Measurements from ENCODE around the gene SGPP2. TPM values are rescaled to one million over a fixed set of nuclear protein-coding genes. Genes with fewer than 3 reads are reported as not detected.
"Not testable (repeated sequence)": the region's sequence is repeated elsewhere in the genome, so short reads cannot be mapped to it uniquely, and the experiment has no call there.

The SGPP2 gene
- polyA plus RNA-seq, 2 of the 4 experiments (the other 2 are of a cell fraction), result 0.10 to 0.26 TPM

- H3K4me1 ChIP-seq, result no peaks in the 10 kb centered on the region
- H3K27ac ChIP-seq, result no peak overlapping the region
- ChIA-PET CTCF (no interaction called here), POLR2A (no interaction called here)
- H3K9me3 ChIP-seq, result no peaks in the 10 kb centered on the region
- WGBS (ENCODE audit: missing lambda C conversion rate), result 52% methylated on average over 9 of the region's 9 CpGs
- no peak overlapping the region for H3K4me2 ChIP-seq
- FAIRE-seq, result no peak
- ATAC-seq, result no peak
- no peak for DNase-seq (ENCODE audit: low read depth in 1 of 2, low spot score in 1 of 2)
- TF ChIP-seq HOXB5 (CRISPR knock-in tag; IDR thresholded peaks at IDR 0.05), result no peak
- TF ChIP-seq, protein P1, sequence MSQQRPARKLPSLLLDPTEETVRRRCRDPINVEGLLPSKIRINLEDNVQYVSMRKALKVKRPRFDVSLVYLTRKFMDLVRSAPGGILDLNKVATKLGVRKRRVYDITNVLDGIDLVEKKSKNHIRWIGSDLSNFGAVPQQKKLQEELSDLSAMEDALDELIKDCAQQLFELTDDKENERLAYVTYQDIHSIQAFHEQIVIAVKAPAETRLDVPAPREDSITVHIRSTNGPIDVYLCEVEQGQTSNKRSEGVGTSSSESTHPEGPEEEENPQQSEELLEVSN (IDR thresholded peaks at IDR 0.05; ENCODE audit: borderline replicate concordance, low read depth), result no peak
- TF ChIP-seq, protein P2, sequence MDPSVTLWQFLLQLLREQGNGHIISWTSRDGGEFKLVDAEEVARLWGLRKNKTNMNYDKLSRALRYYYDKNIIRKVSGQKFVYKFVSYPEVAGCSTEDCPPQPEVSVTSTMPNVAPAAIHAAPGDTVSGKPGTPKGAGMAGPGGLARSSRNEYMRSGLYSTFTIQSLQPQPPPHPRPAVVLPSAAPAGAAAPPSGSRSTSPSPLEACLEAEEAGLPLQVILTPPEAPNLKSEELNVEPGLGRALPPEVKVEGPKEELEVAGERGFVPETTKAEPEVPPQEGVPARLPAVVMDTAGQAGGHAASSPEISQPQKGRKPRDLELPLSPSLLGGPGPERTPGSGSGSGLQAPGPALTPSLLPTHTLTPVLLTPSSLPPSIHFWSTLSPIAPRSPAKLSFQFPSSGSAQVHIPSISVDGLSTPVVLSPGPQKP (IDR thresholded peaks at IDR 0.05; ENCODE audit: low read depth, low read length), result no peak
- no peak for TF ChIP-seq TFCP2L1 (CRISPR knock-in tag; IDR thresholded peaks at IDR 0.05)
- no peak for TF ChIP-seq RARB (CRISPR knock-in tag; IDR thresholded peaks at IDR 0.05)
- no peak for TF ChIP-seq EP300 (IDR thresholded peaks at IDR 0.05)
- TF ChIP-seq RAD21 (conservative IDR thresholded peaks at IDR 0.05 in 1 of 2, IDR thresholded peaks at IDR 0.05 in 1 of 2), result no peak
- no peak for TF ChIP-seq MYC (IDR thresholded peaks at IDR 0.05; ENCODE audit: borderline replicate concordance, low read length)
- no peak for TF ChIP-seq RFX5 (IDR thresholded peaks at IDR 0.05)
- TF ChIP-seq RNF2 (IDR thresholded peaks at IDR 0.05; ENCODE audit: borderline replicate concordance, low read depth), result no peak
- TF ChIP-seq TP53 (CRISPR knock-in tag; IDR thresholded peaks at IDR 0.05), result no peak
- TF ChIP-seq JUNB (IDR thresholded peaks at IDR 0.05), result no peak
- H3K4me3 ChIP-seq, result no peak overlapping the region
Observed at GRCh38 chr2:222433332-222434173, 9.2 kb downstream of the SGPP2 start.

- H3K27ac ChIP-seq, result no peak overlapping the region
- H3K4me3 ChIP-seq, result no peak overlapping the region
- CTCF ChIA-PET, result no interaction called here
- TF ChIP-seq CHD4 (IDR thresholded peaks at IDR 0.05; ENCODE audit: borderline replicate concordance) (no peak), EHMT2 (IDR thresholded peaks at IDR 0.05; ENCODE audit: low read depth) (no peak), EHF (CRISPR knock-in tag; IDR thresholded peaks at IDR 0.05) (no peak), SMC3 (IDR thresholded peaks at IDR 0.05) (no peak), MAZ (IDR thresholded peaks at IDR 0.05; ENCODE audit: borderline replicate concordance, low read depth, low read length) (no peak)
- ATAC-seq, result no peak
- POLR2A ChIA-PET, result no interaction called here
- DNase-seq (ENCODE audit: low read depth in 1 of 2, low spot score in 1 of 2), result no peak
- H3K4me2 ChIP-seq, result no peak overlapping the region
- H3K4me1 ChIP-seq, result no peaks in the 10 kb centered on the region
- FAIRE-seq, result no peak
- 55% methylated on average over 4 of the region's 4 CpGs for WGBS (ENCODE audit: missing lambda C conversion rate)
- H3K9me3 ChIP-seq, result no peaks in the 10 kb centered on the region
Observed at GRCh38 chr2:222434204-222434603, 9.9 kb downstream of the SGPP2 start.

DNA sequence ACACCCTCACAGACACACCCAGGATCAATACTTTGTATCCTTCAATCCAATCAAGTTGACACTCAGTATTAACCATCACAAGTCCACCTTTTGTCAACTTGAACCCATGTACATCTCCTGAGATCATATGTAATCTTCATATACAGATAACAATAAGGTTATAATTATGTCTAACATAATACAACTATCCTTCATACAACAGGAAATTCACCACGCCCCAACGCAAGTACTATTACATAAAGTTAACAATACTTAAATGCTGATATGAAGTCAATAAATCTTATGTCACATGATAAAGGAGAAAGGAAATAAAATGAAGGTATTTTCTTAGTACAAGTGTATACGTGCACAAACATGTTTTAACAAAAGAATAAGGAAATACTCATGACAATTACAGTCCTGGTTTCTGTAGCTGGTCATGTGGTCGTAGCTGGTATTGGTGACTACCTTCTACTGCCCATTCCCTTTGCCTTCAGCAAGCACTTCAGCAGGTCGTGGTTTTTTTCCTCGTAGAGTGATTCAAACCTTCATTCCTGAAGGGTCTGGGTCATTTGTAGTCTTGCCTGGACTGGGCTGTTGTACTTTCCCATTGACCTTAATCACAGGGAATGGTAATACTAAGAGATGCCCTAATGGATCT is 11.2 kb downstream of the SGPP2 start:
- DNase-seq (ENCODE audit: low read depth in 1 of 2, low spot score in 1 of 2); FAIRE-seq; ATAC-seq; H3K27ac ChIP-seq; CTCF ChIA-PET; POLR2A ChIA-PET; H3K4me1 ChIP-seq; H3K9me3 ChIP-seq; H3K4me3 ChIP-seq; H3K4me2 ChIP-seq: not testable (repeated sequence)
- WGBS (ENCODE audit: missing lambda C conversion rate), result 41% methylated on average over 6 of the region's 6 CpGs

GRCh38 chr2:222436040-222436413 is 11.7 kb downstream of the SGPP2 start:
- peak in 1 of 2 experiments; percentile 19 for DNase-seq (ENCODE audit: low read depth in 1 of 2, low spot score in 1 of 2)
- FAIRE-seq, result no peak
- no peak for ATAC-seq
- ChIA-PET POLR2A (no interaction called here), CTCF (no interaction called here)
- Histone ChIP-seq H3K4me3 (no peak overlapping the region), H3K27ac (no peak overlapping the region), H3K9me3 (no peaks in the 10 kb centered on the region), H3K4me2 (no peak overlapping the region), H3K4me1 (no peaks in the 10 kb centered on the region)
- WGBS (ENCODE audit: missing lambda C conversion rate), result 10% methylated on average over 2 of the region's 2 CpGs
- TF ChIP-seq, protein P3, sequence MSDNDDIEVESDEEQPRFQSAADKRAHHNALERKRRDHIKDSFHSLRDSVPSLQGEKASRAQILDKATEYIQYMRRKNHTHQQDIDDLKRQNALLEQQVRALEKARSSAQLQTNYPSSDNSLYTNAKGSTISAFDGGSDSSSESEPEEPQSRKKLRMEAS (IDR thresholded peaks at IDR 0.05), result no peak
- peak in 1 of 2 experiments; percentile 14; a peak in 1 of 5 replicates for TF ChIP-seq RAD21 (conservative IDR thresholded peaks at IDR 0.05 in 1 of 2, IDR thresholded peaks at IDR 0.05 in 1 of 2)

All from A549 (cell line).